ENCODE results near the gene GNL2. TPM values are rescaled to one million over a fixed set of nuclear protein-coding genes. Genes with fewer than 3 reads are reported as not detected.

Gene GNL2
- total RNA-seq, 1 donor from 2014 or later, result 50.0 TPM

- H3K36me3 Mint-ChIP-seq (ENCODE audit: insufficient read depth), result no peaks in the 10 kb centered on the region
- no peaks in the 10 kb centered on the region for H3K9me3 Mint-ChIP-seq (ENCODE audit: low read depth)
- DNase-seq (ENCODE audit: low spot score, unreplicated experiment), result no peak
- peaks cover 90% of the 10 kb centered on the region for H3K27me3 Mint-ChIP-seq
- TF ChIP-seq CTCF (IDR thresholded peaks at IDR 0.05; ENCODE audit: unreplicated experiment), result no peak
- H3K4me3 Mint-ChIP-seq (ENCODE audit: low read depth), result no peak overlapping the region
- H3K27ac Mint-ChIP-seq, result no peak overlapping the region
- no peaks in the 10 kb centered on the region for H3K4me1 Mint-ChIP-seq (ENCODE audit: low read depth)
Measured at GRCh38 chr1:37629726-37630425, 34.1 kb upstream of the GNL2 start.

- H3K27me3 Mint-ChIP-seq, result peaks cover 94% of the 10 kb centered on the region
- TF ChIP-seq CTCF (IDR thresholded peaks at IDR 0.05; ENCODE audit: unreplicated experiment), result no peak
- H3K27ac Mint-ChIP-seq, result no peak overlapping the region
- H3K9me3 Mint-ChIP-seq (ENCODE audit: low read depth), result no peaks in the 10 kb centered on the region
- no peaks in the 10 kb centered on the region for H3K36me3 Mint-ChIP-seq (ENCODE audit: insufficient read depth)
- H3K4me1 Mint-ChIP-seq (ENCODE audit: low read depth), result no peaks in the 10 kb centered on the region
- DNase-seq (ENCODE audit: low spot score, unreplicated experiment), result no peak
- H3K4me3 Mint-ChIP-seq (ENCODE audit: low read depth), result no peak overlapping the region
Measured at GRCh38 chr1:37629008-37629407, 33.3 kb upstream of the GNL2 start.

GRCh38 chr1:37628026-37628556 is 32.4 kb upstream of the GNL2 start:
- Mint-ChIP-seq H3K9me3 (ENCODE audit: low read depth) (no peaks in the 10 kb centered on the region), H3K36me3 (ENCODE audit: insufficient read depth) (no peaks in the 10 kb centered on the region), H3K27me3 (peaks cover 88% of the 10 kb centered on the region), H3K27ac (no peak overlapping the region), H3K4me3 (ENCODE audit: low read depth) (no peak overlapping the region), H3K4me1 (ENCODE audit: low read depth) (no peaks in the 10 kb centered on the region)
- no peak for DNase-seq (ENCODE audit: low spot score, unreplicated experiment)
- TF ChIP-seq CTCF (IDR thresholded peaks at IDR 0.05; ENCODE audit: unreplicated experiment), result no peak

GRCh38 chr1:37622131-37622530 is 26.4 kb upstream of the GNL2 start:
- H3K9me3 Mint-ChIP-seq (ENCODE audit: low read depth), result no peaks in the 10 kb centered on the region
- H3K36me3 Mint-ChIP-seq (ENCODE audit: insufficient read depth), result no peaks in the 10 kb centered on the region
- no peak overlapping the region for H3K27ac Mint-ChIP-seq
- H3K4me1 Mint-ChIP-seq (ENCODE audit: low read depth), result no peaks in the 10 kb centered on the region
- no peak for DNase-seq (ENCODE audit: low spot score, unreplicated experiment)
- no peak for TF ChIP-seq CTCF (IDR thresholded peaks at IDR 0.05; ENCODE audit: unreplicated experiment)
- H3K27me3 Mint-ChIP-seq, result peaks cover 54% of the 10 kb centered on the region
- no peak overlapping the region for H3K4me3 Mint-ChIP-seq (ENCODE audit: low read depth)

GRCh38 chr1:37621326-37621870 is 25.7 kb upstream of the GNL2 start:
- no peaks in the 10 kb centered on the region for H3K36me3 Mint-ChIP-seq (ENCODE audit: insufficient read depth)
- no peaks in the 10 kb centered on the region for H3K9me3 Mint-ChIP-seq (ENCODE audit: low read depth)
- no peak overlapping the region for H3K27ac Mint-ChIP-seq
- H3K4me1 Mint-ChIP-seq (ENCODE audit: low read depth), result no peaks in the 10 kb centered on the region
- no peak for DNase-seq (ENCODE audit: low spot score, unreplicated experiment)
- no peak overlapping the region for H3K4me3 Mint-ChIP-seq (ENCODE audit: low read depth)
- H3K27me3 Mint-ChIP-seq, result peaks cover 54% of the 10 kb centered on the region
- no peak for TF ChIP-seq CTCF (IDR thresholded peaks at IDR 0.05; ENCODE audit: unreplicated experiment)
